GM18909 (cell line): Measurements from ENCODE around the gene EXOC2.
"Not testable (repeated sequence)": the region's sequence is repeated elsewhere in the genome, so short reads cannot be mapped to it uniquely, and the experiment has no call there.

Source experiments
- ATAC-seq: cut with Tn5 transposase; IDR thresholded peaks from one replicate; pipeline ENCODE4 v1.9.1; 2021; ENCODE audit warnings: mild to moderate bottlenecking; ENCODE audit not compliant: unreplicated experiment, poor library complexity

The EXOC2 gene

DNA sequence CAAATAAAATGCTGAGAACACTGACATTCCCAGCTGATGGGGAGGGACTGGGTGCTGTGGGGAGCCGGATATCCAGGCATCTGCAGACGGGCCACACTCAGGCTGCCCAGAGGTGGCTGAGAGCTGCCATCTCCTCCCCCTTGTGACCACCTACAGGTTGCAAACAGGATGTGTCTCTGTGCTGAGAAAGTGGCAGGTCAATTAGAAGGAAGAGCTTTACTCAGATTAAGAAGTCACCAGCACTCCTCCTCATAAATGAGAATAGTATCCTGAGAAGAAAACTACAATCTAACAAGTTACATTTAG lies 99.1 kb downstream of the EXOC2 start:
- no peak for ATAC-seq

DNA sequence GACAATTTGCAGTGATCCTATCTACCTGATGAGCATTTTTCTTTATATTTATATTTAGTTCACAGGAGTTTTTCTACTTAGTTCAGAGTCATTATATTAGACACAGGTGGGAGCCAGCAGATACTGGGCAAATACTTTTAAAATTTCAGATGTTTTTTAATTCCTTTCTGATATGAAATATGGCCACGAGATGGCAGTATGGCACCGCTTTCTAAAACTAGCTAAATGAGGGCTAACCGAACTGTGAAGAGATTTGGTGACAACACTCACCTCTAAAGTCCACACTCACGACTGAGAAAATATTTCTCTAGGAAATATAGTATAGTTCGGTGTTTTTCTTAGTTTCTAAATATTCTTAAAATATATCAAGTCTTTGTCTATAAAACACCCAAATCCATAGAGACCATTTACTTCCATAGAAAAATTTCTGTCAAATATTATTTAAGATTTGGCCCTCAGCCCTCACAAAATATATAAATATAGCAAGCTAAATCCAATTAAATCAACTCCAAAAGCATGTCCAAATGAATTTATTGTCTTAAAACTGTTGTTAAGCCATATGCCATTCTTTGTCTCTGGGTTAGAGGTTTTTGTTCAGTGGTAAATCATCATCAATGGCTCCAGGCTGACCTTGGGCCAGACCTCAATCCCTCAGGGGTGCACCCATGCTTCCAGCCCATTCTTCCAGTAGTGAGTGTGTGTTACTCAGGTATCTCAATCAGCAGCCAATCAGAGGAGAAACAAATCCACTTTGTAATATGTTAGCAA lies 99.6 kb downstream of the EXOC2 start:
- no peak for ATAC-seq

DNA sequence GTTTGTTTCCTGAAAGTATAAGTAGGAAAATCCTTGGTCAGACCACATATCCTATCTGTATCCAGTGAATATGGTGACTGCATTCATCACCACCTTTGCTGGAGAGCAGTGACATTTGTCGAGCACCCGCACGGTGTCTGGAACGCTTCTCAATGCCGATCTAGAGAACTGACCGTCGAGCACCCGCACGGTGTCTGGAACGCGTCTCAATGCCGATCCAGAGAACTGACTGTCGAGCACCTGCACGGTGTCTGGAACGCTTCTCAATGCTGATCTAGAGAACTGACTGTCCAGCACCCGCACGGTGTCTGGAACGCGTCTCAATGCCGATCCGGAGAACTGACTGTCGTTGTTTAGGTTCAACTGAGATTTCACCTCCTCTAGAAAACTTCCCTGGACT lies 103.8 kb downstream of the EXOC2 start:
- ATAC-seq: no peak

DNA sequence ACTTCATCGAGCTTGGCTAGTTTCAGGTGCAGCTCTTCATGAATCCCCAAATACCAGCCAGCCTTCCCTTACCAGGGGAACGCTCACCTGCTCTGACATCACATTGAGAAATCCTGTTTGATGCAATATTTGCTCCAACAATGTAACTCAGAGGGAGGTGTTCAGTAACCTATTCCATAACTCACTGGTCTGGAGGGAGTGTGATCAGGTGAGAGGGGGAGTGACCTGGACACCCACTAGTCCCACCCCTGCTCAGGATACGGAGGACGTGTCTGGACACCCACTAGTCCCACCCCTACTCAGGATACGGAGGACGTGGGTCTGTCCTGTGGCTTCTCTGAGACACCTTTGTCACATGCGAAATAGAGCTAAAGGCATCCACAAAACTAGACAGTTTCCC lies 106.4 kb downstream of the EXOC2 start:
- no peak for ATAC-seq

DNA sequence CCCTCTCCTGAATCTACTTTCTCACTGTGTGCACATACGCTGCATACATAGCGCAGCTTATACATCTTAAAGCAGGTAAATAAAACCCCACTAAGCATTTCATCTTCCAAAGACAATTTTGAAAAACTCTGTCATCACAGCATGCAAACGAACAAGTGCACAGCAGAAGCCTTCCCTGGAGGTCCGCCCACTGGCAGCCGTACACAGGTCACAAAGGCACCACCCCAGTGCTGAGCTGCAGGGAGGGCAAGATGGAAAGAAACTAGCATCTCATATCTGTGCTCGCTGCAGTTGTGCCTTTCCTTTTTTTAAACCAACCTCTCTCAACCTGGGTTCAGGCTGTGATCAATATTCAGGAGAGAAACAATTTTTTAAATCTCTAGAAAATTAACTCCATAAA lies 109.3 kb downstream of the EXOC2 start:
- ATAC-seq: no peak

DNA sequence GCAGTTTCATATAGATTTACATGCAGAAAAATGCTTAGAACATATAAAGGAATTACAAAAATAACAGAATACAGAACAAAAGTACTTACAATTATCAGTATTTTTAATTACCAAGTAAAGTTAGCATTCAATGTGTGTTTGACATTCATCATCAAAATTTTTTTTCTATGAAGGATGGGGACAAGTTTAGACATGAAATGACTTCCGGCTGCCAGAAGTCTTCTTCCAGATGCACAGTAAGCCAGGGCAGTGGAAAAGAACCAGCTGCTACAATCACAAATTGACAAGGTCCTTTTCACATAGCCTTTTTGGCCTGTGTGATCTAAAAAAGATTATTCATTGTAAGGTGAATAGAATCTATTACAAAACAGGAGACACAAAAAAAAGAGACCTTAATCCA lies 109.8 kb downstream of the EXOC2 start:
- ATAC-seq: no peak

DNA sequence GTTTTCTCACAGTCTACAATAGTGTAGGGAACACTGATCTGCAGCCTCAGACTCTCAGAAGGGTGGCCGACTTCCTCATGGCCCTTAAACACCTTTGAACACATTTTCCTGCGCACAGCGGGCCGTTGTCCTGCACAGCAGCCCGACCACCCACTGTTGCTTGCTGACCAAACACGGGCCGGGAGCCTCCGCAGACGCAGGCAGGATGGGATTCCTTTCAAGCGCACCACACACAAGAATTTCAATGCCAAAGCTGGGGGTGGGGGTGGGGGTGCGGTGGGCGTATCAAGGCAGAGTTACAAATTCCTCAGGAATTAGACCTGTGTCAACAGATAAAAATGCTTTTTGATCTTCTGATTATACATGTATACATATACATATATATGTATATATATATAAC lies 110.6 kb downstream of the EXOC2 start:
- ATAC-seq: no peak

DNA sequence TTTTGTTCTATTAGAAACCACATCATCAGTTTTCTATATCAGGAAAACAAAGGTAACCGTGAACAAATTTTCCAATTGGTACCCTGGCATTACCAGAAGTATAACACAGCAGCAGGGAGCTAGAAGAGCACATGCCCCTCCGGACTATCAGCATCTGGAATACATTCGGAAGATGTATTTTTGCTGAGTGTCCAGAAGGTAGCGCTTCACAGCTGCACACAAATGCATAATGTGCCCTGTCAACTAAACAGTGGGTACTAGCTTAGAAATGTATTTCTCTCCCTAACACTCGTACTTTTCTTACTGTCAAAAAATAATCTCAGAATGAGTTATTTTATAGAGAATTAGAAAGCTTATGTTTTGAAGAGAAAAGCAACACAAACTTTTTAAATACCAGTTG lies 113.6 kb downstream of the EXOC2 start:
- no peak for ATAC-seq

DNA sequence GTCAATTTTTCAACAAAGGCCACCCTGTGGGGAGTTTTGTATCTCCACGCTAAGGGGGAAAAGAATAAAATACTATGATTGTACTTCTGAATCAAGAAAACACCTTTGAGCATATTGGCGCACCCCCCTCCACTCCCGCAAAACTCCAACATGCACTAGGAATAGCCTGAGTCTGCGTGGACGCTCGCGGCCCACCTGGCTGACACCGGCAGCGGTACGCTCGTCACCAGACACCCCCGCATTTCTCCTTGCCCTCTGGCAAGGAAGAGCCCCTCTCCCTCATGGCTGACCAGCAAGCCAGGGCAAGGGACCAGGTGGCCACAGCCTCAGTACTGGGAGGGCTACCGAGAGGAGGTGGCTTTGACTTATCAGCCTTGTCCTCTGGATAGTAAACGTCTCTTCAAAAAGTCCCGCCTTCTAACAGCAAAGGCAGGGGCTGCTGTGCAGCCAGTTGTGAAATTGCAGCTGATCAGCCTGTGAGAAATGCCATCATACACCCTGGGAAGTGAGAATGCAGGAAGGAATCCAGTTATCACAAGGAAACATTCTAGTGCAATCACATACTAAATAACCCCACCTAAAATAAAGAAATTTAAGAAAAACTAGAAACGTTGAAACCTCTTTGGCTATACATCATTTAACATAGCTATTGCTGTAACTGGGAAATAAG lies 120.2 kb downstream of the EXOC2 start:
- no peak for ATAC-seq

DNA sequence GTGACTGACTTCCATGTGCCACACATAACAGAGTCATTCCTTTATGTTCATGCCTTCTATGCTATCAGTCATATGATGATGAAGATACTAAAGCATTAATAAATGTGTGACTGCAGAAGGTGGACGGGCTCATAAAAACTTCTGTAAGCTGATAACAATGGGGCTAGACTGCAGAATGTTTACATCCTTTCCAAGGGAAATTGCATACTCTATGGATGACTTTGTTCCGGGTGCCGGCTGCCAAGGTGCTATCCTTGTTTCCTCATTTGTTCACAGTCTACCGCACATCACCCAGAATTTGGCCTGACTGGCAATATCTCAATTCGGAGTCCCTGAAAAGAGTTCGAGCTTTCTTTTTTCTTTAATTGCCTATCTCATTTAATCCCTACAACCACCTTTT lies 121.0 kb downstream of the EXOC2 start:
- no peak for ATAC-seq

DNA sequence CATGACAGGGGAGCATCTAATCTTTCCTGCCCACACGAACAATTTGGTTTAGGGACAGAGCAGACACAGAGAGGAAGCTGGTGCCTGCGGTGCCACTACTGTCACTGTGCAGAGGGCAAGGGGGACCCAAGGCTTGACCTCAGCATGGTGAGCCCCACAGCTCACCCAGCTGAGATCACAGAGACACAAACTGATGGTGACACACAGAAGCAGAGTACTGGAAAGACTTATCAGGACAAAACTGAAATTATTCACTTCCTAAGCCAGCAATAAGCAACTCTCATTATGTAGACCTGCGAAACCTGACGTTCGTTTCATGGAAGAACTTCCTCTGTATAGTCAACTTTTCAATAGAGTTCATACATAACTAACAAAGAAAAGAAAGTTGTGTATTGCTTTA lies 122.1 kb downstream of the EXOC2 start:
- no peak for ATAC-seq

DNA sequence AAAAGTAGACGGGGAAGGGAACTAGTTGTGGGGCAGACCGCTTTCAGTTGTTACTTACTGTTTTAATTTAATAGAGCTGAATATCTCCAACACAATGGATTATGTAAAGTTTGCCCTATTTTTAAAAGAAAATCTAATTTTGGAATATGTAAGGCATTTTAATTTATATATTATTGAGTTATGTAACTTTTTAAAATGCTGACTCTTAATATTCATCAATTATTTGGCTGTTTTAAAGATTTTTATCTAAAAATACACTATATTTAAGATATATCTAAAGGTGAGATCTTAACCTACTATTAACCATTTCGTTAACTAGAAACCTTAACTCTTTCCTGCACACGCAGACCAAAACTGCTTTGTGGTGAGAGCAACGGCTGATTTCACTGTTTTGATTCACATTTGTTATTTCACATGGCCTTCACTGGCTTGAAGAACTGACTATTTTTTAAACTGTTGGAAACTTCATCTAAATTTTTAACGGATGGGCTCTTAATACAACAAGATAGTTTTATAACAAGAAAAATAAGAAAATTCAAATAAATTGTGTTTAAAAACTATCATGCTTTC lies 123.9 kb downstream of the EXOC2 start:
- no peak for ATAC-seq

DNA sequence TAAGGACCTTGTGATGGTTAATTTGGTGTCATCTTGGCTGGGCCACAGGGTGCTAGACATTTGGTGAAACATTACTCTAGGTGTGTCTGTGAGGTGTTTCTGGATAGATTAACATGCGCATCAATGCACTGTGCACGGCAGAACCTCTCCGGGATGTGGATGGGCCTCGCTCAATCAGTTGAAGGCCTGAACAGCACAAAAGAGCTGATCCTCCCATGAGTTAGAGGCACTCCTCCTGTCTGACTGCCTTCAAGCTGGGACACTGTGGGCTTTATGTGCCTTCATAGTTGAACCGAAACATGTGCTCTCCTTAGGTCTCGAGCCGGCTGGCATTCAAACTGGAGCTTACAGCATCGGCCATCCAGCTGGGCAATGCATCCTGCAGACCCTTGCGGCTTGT lies 124.9 kb downstream of the EXOC2 start:
- ATAC-seq: no peak

DNA sequence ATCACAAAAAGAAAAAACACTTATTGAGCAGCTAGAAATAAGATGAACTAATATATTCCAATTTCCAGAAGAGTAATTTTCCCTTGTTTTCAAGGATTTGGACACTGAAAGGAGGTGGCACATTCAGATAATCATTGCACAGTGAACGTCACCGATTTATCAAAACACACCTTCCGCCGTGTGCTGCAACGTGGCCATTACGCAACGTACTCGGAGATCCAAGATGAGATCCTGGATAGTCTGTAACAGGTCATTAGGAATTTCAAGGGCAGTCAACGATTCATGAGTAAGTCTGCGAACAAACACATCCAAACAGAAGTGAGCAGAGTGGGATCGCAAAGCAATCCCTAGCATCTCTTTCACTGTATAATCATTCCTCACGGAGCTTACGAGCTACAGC lies 129.1 kb downstream of the EXOC2 start:
- no peak for ATAC-seq

DNA sequence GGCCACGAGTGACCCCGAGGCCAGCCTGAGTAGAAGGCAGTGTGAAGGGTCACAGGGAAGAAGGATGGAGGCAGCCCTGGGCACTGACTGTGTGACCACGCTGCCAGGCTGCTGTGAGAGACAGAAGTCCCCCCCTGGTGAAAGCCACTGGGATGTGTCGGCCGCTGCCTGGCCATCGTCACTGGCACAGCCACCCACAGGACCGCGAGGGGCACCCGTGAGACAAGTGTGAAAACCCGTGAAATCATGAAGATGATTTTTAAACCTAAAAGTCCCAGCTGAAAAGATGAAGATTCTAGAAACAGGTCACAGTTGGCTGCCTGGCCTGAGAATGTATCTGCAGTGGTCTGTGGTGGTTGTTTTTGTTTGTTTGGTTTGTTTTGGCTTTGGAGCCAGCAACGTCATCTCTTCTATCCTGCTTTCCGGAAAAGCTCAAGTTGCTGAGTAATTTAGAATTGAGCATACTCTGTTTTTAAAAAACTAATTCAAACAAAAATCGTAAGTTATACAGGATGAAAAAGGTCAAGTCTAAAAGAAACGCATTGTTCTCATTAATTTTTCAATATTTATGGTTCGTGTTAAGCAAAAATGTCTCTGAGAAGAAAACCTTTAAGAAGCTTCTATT lies 130.8 kb downstream of the EXOC2 start:
- ATAC-seq: no peak

DNA sequence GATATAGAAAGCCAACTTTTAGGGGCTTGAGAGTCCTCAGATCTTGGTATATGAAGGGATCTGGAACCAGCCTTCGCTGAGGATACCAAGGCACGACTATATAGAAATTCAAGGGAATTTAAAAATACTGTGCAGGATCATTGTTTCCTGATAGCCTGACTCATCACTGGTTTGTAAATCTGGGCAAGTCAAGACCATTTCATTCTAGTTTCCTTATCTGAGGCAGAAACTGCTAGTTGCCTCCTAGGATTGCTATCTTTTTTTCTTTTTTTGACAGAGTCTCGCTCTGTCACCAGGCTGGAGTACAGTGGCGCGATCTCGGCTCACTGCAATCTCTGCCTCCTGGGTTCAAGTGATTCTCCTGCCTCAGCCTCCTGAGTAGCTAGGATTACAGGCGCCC lies 131.6 kb downstream of the EXOC2 start:
- not testable (repeated sequence) for ATAC-seq

DNA sequence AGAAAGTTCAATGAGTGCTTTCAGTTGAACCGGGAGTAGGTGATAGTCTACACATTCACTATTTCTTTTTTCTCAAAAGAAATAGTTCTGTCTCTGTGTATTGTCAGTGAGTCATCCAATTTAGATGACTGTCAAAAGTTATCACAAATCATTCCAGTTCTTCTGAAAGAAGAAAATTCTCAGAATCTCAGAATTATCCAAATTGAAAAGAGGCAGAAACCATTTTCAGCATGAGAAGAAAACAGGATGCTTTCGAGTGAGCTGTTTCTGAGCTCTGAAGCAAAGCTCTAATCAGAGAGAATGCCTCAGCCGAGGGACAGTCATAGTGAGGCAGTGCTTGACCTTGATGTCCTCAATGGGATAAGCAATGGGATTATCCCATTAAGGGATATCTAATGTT lies 134.0 kb downstream of the EXOC2 start:
- ATAC-seq: no peak

DNA sequence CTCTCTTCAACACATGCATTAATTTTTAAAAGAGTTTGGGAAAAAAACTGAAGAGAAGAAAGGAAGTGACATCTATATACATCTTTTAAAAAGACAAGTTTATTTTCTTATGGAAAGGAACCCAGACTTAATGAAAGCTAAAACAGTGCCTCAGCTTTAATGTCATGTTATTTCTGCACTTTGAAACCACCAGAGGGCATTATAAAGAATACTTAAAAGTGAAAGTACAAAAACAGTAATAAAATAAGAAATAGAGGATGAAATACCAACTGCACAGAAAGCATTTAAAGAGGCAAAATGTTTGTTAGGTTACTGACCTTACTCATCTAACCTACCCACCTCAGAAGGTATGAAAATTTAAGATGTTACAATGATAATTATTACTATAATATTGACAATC lies 134.8 kb downstream of the EXOC2 start:
- no peak for ATAC-seq

DNA sequence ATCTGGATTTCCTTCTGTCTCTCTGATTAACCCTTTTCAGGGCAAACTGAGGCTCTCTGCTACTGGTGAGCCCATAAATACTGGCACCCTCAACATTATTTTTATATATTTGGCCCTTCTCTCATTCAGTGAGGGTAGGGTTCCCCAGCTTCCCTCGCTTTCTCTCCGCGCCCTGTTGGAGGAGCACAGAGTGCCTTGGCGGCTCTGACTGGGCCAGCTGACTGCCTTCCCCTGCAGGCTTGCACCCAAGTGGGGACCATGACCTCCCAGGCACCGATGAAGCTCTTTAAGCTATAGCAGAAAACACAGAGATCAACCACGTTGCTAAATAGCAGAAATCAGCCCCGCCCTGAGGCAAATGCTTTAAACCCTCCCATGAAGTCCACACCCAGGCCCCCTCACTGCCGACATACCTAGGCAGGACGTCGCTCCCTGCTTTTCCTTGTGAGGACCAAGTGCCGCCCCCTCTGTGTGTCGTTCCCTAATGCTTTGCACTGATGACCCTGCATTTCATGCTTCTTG lies 141.0 kb downstream of the EXOC2 start:
- no peak for ATAC-seq

DNA sequence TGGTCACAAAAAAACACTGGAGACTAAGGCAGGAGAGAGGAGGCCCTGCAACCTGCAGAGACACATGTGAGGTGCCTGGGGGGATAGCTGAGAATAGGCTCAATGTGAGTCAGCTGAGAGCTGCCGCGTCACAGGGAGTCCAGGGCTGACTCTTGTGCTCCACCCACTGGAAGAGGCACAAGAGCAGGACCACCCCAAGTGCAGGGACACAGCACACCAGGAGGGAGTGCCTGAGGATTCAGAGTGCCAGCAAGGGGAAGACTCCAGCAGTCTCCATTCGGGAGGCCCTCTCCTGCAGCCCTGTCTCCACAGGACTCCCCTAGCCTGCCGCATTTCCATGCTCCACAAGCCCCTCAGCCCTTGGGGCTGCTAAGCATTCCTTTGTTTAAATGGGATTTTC lies 141.5 kb downstream of the EXOC2 start:
- ATAC-seq: no peak

DNA sequence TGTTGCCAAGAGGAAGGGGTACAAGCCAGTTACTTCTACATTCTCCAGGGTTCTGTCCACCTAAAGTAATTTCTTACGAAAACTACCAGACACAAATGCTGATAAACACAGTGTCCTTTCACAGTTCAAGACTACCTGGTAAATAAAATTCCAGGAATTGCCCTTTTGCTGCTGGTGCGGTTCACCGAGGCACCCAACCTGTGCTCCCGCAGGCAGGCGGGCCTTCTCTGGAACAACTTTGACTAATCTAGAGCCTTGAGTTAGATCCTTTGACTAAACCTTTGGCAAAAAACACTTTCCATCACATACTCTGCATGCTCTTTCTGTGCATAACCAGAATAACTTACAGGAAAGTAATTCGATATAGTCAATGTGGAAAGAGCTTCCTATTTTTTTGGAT lies 143.0 kb downstream of the EXOC2 start:
- ATAC-seq: no peak
